GM19397 (cell line): Measurements from ENCODE around the gene NPFFR2.
A peak's percentile ranks its signal among the peaks of the same experiment; 100 is the strongest.
"Not testable (repeated sequence)": the region's sequence is repeated elsewhere in the genome, so short reads cannot be mapped to it uniquely, and the experiment has no call there.

Experiments
- ATAC-seq: cut with Tn5 transposase; IDR thresholded peaks from one replicate; pipeline ENCODE4 v1.9.1; 2021; ENCODE audit warnings: mild to moderate bottlenecking, moderate library complexity; ENCODE audit not compliant: unreplicated experiment

NPFFR2 gene

GRCh38 chr4:72031868-72032608, at the start of gene NPFFR2:
TSS of gene NPFFR2 (plus strand) at chr4:72032000. CDS start at chr4:72128592, 96,592 bp downstream.
- ATAC-seq: no peak

- no peak for ATAC-seq
Measured at GRCh38 chr4:71992571-71993312, 39.1 kb upstream of the NPFFR2 start.

- no peak for ATAC-seq
Measured at GRCh38 chr4:71994559-71994958, 37.2 kb upstream of the NPFFR2 start.

GRCh38 chr4:71995297-71995696, 36.5 kb upstream of the NPFFR2 start:
- no peak for ATAC-seq

- ATAC-seq: no peak
Measured at GRCh38 chr4:72006586-72006985, 25.2 kb upstream of the NPFFR2 start.

- ATAC-seq: no peak
Measured at GRCh38 chr4:72011906-72012305, 19.9 kb upstream of the NPFFR2 start.

- ATAC-seq: no peak
Measured at GRCh38 chr4:72016011-72016410, 15.8 kb upstream of the NPFFR2 start.

GRCh38 chr4:72019688-72020087, 12.1 kb upstream of the NPFFR2 start:
- ATAC-seq: peak; percentile 54

- ATAC-seq: no peak
Measured at GRCh38 chr4:72022553-72022952, 9.2 kb upstream of the NPFFR2 start.

GRCh38 chr4:72055566-72055965, 23.8 kb downstream of the NPFFR2 start:
- ATAC-seq: no peak

GRCh38 chr4:72063726-72064125, 31.9 kb downstream of the NPFFR2 start:
- no peak for ATAC-seq

- no peak for ATAC-seq
Measured at GRCh38 chr4:72067051-72067450, 35.3 kb downstream of the NPFFR2 start.

GRCh38 chr4:72073816-72074215, 42.0 kb downstream of the NPFFR2 start:
- no peak for ATAC-seq

- ATAC-seq: no peak
Measured at GRCh38 chr4:72076562-72076961, 44.8 kb downstream of the NPFFR2 start.

GRCh38 chr4:72077346-72077745, 45.5 kb downstream of the NPFFR2 start:
- no peak for ATAC-seq

- ATAC-seq: peak; percentile 75
Measured at GRCh38 chr4:72084587-72085011, 52.8 kb downstream of the NPFFR2 start.

- not testable (repeated sequence) for ATAC-seq
Measured at GRCh38 chr4:72090606-72091005, 58.8 kb downstream of the NPFFR2 start.

GRCh38 chr4:72094059-72094797, 62.4 kb downstream of the NPFFR2 start:
- ATAC-seq: no peak

- no peak for ATAC-seq
Measured at GRCh38 chr4:72107456-72107855, 75.7 kb downstream of the NPFFR2 start.

GRCh38 chr4:72109364-72109763, 77.6 kb downstream of the NPFFR2 start:
- ATAC-seq: no peak

- ATAC-seq: no peak
Measured at GRCh38 chr4:72109959-72110497, 78.2 kb downstream of the NPFFR2 start.
